PC-9 (cell line): ENCODE measurements around the gene UBQLN3. TPM values are rescaled to one million over a fixed set of nuclear protein-coding genes. Genes with fewer than 3 reads are reported as not detected.

Experiments used
- BruUV-seq: library from RNA; stranded (reverse); fragments of 400-500 nt; replicated peaks from 2 replicates; lab custom pipeline; 2021; lab: Mats Ljungman, UMichigan
- CTCF ChIA-PET: fragments of 300-600 bp; sonication (Branson Sonifier 250); formaldehyde crosslinking; loops from one replicate; lab custom pipeline; 2022; ENCODE audit warnings: antibody characterized with exemption; lab: Charles Lee
- POLR2A ChIA-PET: fragments of 300-600 bp; sonication (Branson Sonifier 250); formaldehyde crosslinking; loops from one replicate; lab custom pipeline; 2022; ENCODE audit warnings: antibody characterized with exemption; ENCODE audit not compliant: unreplicated experiment; lab: Charles Lee
- DNase-seq, 2 experiments: peaks; one replicate each; pipeline versions ENCODE4 v3.0.0 to v3.0.0-alpha.2; 2015 to 2022; ENCODE audit warnings: mixed read lengths in 1 of 2
- H2AFZ ChIP-seq: fragments of 200-600 bp; sonication (generic); 2 replicates; pipeline ENCODE4 v1.8.1; 2017; ENCODE audit warnings: antibody characterized with exemption
- H3F3A ChIP-seq: fragments of 200-600 bp; sonication (generic); 2 replicates; pipeline ENCODE4 v1.8.1; 2017; ENCODE audit warnings: antibody characterized with exemption, mild to moderate bottlenecking, low read depth; ENCODE audit not compliant: insufficient read depth
- H3K27ac ChIP-seq: fragments of 200-600 bp; sonication (generic); 2 replicates; pipeline ENCODE4 v1.6.1; 2016; ENCODE audit warnings: mixed run types
- H3K27me3 ChIP-seq: fragments of 200-600 bp; sonication (generic); 2 replicates; pipeline ENCODE4 v1.6.1; 2016; ENCODE audit warnings: low read depth, mixed run types; ENCODE audit not compliant: insufficient read depth
- H3K36me3 ChIP-seq: fragments of 200-600 bp; sonication (generic); 2 replicates; pipeline ENCODE4 v1.6.1; 2016; ENCODE audit warnings: low read depth, mixed run types
- H3K4me1 ChIP-seq: fragments of 200-600 bp; sonication (generic); replicated peaks from 2 replicates; pipeline ENCODE4 v1.6.1; 2016; ENCODE audit warnings: mixed run types; ENCODE audit not compliant: insufficient read depth
- H3K4me2 ChIP-seq: fragments of 200-600 bp; sonication (generic); 2 replicates; pipeline ENCODE4 v1.6.1; 2017; ENCODE audit warnings: mixed run types
- H3K4me3 ChIP-seq: fragments of 200-600 bp; sonication (generic); 2 replicates; pipeline ENCODE4 v1.6.1; 2016; ENCODE audit warnings: mixed run types
- H3K79me2 ChIP-seq: fragments of 200-600 bp; sonication (generic); 2 replicates; pipeline ENCODE4 v1.6.1; 2017; ENCODE audit warnings: low read depth, mixed run types
- H3K9me2 ChIP-seq: fragments of 200-600 bp; sonication (generic); 2 replicates; pipeline ENCODE4 v1.8.1; 2017; ENCODE audit warnings: mild to moderate bottlenecking; ENCODE audit not compliant: insufficient read depth
- H3K9me3 ChIP-seq: fragments of 200-600 bp; sonication (generic); 2 replicates; pipeline ENCODE4 v1.8.1; 2016; ENCODE audit warnings: low read depth; ENCODE audit not compliant: insufficient read depth
- H4K20me1 ChIP-seq: fragments of 200-600 bp; sonication (generic); 2 replicates; pipeline ENCODE4 v1.8.1; 2017; ENCODE audit not compliant: insufficient read depth
- EZH2 ChIP-seq: fragments of 200-600 bp; sonication (generic); IDR thresholded peaks from 2 replicates; pipeline ENCODE4 v1.8.0; 2017; ENCODE audit warnings: antibody characterized with exemption, low read depth
- intact Hi-C: fragments of 100-400 bp; cut with micrococcal nuclease; formaldehyde crosslinking; loops from one replicate; pipeline ENCODE4 v1.10.0; 2022; ENCODE audit not compliant: unreplicated experiment
- total RNA-seq: library from RNA; stranded (reverse); gene quantifications from 2 replicates; pipeline ENCODE4 v1.2.3, GENCODE V29; 2021
- TF ChIP-seq, protein P1 (sequence below): fragments of 200-600 bp; sonication (generic); conservative IDR thresholded peaks from 2 replicates; pipeline ENCODE4 v1.6.1; 2017; ENCODE audit warnings: mixed run types, antibody characterized with exemption, mild to moderate bottlenecking, moderate library complexity

UBQLN3 gene
- total RNA-seq, 1 experiment from 2014 or later, result not detected

DNA sequence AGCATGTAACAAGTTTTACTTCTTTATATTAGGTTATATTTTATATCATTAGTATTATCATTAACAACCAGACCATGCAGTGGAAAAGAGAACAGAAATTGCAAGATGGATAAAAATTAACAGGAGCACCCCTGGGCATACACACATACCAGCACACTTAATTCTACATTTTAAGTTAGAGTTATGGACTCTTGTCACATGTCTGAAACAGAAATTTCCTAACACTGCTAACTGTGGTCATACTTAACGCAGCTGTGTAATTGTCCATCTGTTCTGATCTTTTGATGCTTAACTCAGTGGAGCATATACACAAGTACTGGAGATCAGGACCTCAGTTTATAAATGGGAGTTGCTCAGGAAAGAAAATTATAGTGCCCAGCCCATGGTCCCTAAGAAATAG, 38.2 kb upstream of the UBQLN3 start:
- no peak for DNase-seq
- Histone ChIP-seq H3K4me2 (no peak overlapping the region), H3K4me1 (peaks cover 13% of the 10 kb centered on the region; the same call in 1 of the 2 replicates), H3F3A (no peaks in the 10 kb centered on the region), H3K9me2 (no peaks in the 10 kb centered on the region), H3K27ac (no peak overlapping the region), H3K79me2 (no peaks in the 10 kb centered on the region), H2AFZ (no peak overlapping the region), H3K4me3 (no peak overlapping the region), H3K27me3 (no peaks in the 10 kb centered on the region), H3K9me3 (no peaks in the 10 kb centered on the region), H3K36me3 (no peaks in the 10 kb centered on the region), H4K20me1 (no peaks in the 10 kb centered on the region)
- ChIA-PET CTCF (no interaction called here), POLR2A (no interaction called here)
- intact Hi-C loops, result no loop called here
- TF ChIP-seq, protein P1, sequence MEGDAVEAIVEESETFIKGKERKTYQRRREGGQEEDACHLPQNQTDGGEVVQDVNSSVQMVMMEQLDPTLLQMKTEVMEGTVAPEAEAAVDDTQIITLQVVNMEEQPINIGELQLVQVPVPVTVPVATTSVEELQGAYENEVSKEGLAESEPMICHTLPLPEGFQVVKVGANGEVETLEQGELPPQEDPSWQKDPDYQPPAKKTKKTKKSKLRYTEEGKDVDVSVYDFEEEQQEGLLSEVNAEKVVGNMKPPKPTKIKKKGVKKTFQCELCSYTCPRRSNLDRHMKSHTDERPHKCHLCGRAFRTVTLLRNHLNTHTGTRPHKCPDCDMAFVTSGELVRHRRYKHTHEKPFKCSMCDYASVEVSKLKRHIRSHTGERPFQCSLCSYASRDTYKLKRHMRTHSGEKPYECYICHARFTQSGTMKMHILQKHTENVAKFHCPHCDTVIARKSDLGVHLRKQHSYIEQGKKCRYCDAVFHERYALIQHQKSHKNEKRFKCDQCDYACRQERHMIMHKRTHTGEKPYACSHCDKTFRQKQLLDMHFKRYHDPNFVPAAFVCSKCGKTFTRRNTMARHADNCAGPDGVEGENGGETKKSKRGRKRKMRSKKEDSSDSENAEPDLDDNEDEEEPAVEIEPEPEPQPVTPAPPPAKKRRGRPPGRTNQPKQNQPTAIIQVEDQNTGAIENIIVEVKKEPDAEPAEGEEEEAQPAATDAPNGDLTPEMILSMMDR, result no peak
- TF ChIP-seq EZH2, result no peak
- no TSS peak for BruUV-seq

GRCh38 chr11:5546457-5546856, 36.7 kb upstream of the UBQLN3 start:
- POLR2A ChIA-PET, result no interaction called here

DNA sequence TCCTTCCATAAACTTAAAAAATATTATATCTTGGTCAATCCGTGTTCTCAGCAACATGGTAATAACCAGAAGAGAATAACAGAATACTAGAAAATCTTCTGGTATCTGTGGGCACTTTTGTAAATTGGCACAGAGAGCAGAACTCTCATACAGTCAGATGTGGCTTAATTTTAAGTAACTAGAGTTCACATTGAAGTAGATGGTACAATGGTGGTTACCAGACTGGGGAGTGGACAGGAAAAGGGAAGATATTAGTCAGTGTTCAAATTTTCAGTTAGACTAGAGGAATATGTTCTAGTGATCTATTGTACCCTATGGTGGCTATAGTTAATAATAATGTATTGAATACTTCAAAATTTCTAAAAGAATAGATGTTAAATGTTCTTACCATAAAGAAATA, 31.7 kb upstream of the UBQLN3 start:
- intact Hi-C loops, result no loop called here
- no peaks in the 10 kb centered on the region for H3F3A ChIP-seq
- no peaks in the 10 kb centered on the region for H3K36me3 ChIP-seq
- no peaks in the 10 kb centered on the region for H4K20me1 ChIP-seq
- ChIA-PET POLR2A (no interaction called here), CTCF (no interaction called here)
- BruUV-seq, result no TSS peak
- H3K4me1 ChIP-seq, result no peaks in the 10 kb centered on the region
- no peak for TF ChIP-seq EZH2
- TF ChIP-seq, protein P1, result no peak
- no peak overlapping the region for H2AFZ ChIP-seq
- no peaks in the 10 kb centered on the region for H3K27me3 ChIP-seq
- no peak overlapping the region for H3K27ac ChIP-seq
- H3K79me2 ChIP-seq, result no peaks in the 10 kb centered on the region
- H3K4me2 ChIP-seq, result no peak overlapping the region
- H3K9me2 ChIP-seq, result no peaks in the 10 kb centered on the region
- H3K9me3 ChIP-seq, result no peaks in the 10 kb centered on the region
- no peak overlapping the region for H3K4me3 ChIP-seq
- DNase-seq, result no peak

More at GRCh38 chr11:5546457-5546856, 36.7 kb upstream of the UBQLN3 start:
- CTCF ChIA-PET, result no interaction called here
- no peaks in the 10 kb centered on the region for H3K9me2 ChIP-seq
- intact Hi-C loops, result no loop called here
- no peak overlapping the region for H3K4me3 ChIP-seq
- no peaks in the 10 kb centered on the region for H4K20me1 ChIP-seq
- H3K27ac ChIP-seq, result no peak overlapping the region
- no peak for DNase-seq
- H3F3A ChIP-seq, result no peaks in the 10 kb centered on the region
- no peak overlapping the region for H2AFZ ChIP-seq
- no peaks in the 10 kb centered on the region for H3K9me3 ChIP-seq
- no peaks in the 10 kb centered on the region for H3K27me3 ChIP-seq
- H3K36me3 ChIP-seq, result no peaks in the 10 kb centered on the region
- H3K4me2 ChIP-seq, result no peak overlapping the region
- H3K4me1 ChIP-seq, result peaks cover 13% of the 10 kb centered on the region; the same call in 1 of the 2 replicates
- no TSS peak for BruUV-seq
- H3K79me2 ChIP-seq, result no peaks in the 10 kb centered on the region
- TF ChIP-seq EZH2, result no peak
- TF ChIP-seq, protein P1, result no peak
